EL (cell line): ENCODE data around the gene ZNF710.
"Not testable (repeated sequence)": the region's sequence is repeated elsewhere in the genome, so short reads cannot be mapped to it uniquely, and the experiment has no call there.

Experiments
- DNase-seq: peaks from one replicate; pipeline ENCODE4 v3.0.0-alpha.2; 2016

Gene ZNF710, protein sequence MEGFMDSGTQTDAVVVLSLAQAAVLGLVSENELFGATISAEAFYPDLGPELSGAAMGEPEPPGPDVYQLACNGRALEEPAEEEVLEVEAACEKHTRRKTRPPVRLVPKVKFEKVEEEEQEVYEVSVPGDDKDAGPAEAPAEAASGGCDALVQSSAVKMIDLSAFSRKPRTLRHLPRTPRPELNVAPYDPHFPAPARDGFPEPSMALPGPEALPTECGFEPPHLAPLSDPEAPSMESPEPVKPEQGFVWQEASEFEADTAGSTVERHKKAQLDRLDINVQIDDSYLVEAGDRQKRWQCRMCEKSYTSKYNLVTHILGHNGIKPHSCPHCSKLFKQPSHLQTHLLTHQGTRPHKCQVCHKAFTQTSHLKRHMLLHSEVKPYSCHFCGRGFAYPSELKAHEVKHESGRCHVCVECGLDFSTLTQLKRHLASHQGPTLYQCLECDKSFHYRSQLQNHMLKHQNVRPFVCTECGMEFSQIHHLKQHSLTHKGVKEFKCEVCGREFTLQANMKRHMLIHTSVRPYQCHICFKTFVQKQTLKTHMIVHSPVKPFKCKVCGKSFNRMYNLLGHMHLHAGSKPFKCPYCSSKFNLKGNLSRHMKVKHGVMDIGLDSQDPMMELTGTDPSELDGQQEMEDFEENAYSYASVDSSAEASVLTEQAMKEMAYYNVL

GRCh38 chr15:90001062-90001682 is at the start of gene ZNF710:
Gene ZNF710, plus strand, starts transcription at chr15:90001324. Its CDS starts 65,814 bp downstream, at chr15:90067138.
- DNase-seq: peak; percentile 64

DNA sequence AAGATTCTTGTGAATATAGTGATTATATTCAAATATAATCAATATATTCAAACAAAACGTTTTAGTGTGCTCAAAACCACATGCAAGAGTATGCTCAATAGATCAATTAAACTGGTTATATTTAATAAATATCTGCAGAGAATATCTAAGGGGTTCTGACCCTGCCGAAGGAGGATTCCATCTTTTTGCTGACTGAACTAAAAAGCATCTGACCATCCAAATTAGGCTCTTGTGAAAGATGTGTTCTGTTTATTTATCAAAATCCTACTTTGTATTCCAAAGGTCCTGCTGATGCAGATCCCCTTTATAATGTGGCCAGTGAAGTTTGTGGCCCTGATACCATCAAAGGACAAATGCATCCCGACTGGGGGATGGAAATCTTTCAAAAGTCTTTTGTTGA is 46.6 kb upstream of the ZNF710 start:
- DNase-seq: no peak

DNA sequence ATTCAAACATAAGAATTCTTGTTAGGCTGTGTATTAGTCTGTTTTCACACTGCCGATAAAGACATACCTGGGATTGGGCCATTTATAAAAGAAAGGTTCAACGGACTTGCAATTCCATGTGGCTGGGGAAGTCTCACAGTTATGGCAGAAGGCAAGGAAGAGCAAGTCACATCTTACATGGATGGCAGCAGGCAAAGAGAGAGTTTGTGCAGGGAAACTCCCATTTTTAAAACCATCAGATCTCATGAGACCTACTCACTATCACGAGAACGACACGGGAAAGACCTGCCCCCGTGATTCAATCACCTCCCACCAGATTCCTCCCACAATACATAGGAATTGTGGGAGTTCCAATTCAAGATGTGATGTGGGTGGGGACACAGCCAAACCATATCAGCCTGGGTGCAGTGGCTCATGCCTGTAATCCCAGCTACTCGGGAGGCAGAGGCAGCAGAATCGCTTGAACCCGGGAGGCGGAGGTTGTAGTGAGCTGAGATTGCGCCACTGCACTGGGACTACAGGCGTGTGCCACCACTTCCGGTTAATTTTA is 45.6 kb upstream of the ZNF710 start:
- DNase-seq: not testable (repeated sequence)

- no peak for DNase-seq
Measured at GRCh38 chr15:89958107-89958805, 42.9 kb upstream of the ZNF710 start.

DNA sequence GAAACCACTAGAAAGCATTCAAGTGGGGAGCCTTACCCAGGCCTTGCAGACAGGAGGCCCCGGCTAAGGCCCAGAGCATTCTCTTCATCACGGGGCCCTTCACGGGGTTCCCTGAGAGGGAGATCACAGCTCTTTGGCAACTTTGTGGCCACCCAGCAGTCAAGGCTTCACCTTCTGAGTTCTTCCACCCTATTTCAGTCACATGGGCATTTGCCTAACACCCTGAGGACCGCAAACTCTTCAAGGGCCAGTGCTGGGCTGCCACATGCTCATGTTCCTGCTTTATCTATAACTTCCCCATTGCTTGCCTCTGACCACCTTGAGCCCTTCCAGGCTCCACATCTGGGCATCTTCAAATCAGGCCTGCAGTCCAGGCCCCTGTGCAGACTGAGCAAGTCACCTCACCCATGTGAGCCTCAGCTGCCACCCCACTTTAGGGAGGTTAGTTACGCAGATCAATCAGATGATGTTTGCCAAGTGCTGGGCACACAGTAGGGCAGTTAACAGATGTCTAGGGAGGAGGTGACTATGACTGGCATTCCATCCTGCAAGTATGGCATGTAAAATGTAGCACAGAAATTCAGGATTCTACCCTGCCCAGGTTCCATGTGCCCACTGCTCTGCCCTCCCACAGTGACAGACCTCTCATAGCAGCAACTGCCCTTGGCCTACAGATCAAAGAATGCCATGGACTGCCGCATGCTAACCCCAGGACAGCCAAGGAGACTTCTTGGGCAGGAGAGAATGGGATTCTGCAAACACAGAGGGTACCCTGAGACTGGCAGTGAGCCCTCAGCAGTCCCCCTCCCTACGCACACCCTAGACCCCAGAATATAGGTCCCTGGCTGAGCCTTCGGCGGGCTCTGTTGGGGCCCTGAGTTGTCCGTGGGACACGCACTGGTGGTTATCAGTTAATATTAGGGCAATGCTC is 37.6 kb upstream of the ZNF710 start:
- no peak for DNase-seq

- no peak for DNase-seq
Measured at GRCh38 chr15:89964232-89964954, 36.7 kb upstream of the ZNF710 start.

DNA sequence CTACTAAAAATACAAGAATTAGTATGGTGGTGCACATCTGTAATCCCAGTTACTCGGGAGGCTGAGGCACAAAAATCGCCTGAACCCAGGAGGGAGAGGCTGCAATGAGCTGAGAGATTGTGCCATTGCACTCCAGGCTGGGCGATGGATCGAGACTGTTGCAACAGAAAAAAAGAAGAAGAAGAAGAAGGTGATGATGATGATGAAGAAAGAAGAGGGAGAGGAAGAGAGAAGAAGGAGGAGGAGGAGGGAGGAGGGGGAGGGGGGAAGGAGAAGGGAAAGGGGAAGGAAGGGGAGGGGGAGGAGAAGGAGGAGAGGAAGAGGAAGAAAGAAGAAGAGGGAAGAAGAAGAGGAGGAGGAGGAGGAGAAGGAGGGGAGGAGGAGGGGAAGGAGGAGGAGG is 33.2 kb upstream of the ZNF710 start:
- no peak for DNase-seq

DNA sequence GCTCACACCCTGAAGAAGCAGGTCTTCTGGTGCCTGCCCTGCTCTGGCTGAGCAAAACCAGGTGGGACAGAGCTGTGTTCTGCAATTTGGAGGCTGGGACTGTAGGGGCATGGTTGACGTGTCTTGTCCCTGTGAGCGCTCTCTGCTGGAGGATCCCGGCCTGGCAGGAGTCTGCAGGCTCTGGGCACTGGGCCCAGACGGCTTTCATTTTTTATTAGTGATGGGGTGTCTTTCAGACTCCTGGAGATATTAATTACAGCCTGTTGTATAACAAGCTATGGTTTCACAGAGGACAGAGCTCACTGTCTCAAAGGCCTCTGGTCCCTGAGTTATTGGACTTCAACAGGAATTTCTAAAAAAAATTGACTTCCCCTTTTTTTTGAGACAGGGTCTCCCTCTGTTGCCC is 29.5 kb upstream of the ZNF710 start:
- peak; percentile 55 for DNase-seq

- DNase-seq: no peak
Measured at GRCh38 chr15:89972085-89972484, 29.0 kb upstream of the ZNF710 start.

GRCh38 chr15:89975482-89976245 is 25.5 kb upstream of the ZNF710 start:
- no peak for DNase-seq

DNA sequence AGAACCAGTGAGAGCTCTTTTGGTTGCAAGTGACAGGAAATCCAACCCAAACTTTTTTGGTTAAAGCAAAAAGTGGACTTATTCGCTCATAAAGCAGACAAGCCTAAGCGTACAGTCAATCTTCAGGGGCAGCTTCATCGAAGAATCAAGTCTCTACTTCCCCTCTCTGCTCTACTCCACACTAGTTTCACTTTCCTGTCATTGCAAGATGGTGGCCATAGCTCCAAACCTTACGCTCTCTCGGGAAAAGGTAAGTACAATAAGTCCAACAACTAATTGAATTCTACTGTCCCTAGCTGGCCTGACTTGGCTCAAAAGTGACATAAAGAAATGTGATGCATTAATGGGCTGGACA is 24.9 kb upstream of the ZNF710 start:
- DNase-seq: no peak

DNA sequence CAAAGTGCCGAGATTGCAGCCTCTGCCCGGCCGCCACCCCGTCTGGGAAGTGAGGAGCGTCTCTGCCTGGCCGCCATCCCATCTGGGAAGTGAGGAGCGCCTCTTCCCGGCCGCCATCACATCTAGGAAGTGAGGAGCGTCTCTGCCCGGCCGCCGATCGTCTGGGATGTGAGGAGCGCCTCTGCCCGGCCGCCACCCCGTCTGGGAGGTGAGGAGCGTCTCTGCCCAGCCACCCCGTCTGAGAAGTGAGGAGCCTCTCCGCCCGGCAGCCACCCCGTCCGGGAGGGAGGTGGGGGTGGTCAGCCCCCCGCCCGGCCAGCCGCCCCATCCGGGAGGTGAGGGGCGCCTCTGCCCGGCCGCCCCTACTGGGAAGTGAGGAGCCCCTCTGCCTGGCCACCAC is 23.3 kb upstream of the ZNF710 start:
- DNase-seq: not testable (repeated sequence)

- DNase-seq: no peak
Measured at GRCh38 chr15:89978914-89979313, 22.2 kb upstream of the ZNF710 start.

GRCh38 chr15:89980896-89981295 is 20.2 kb upstream of the ZNF710 start:
- no peak for DNase-seq

- no peak for DNase-seq
Measured at GRCh38 chr15:89982315-89983055, 18.6 kb upstream of the ZNF710 start.

DNA sequence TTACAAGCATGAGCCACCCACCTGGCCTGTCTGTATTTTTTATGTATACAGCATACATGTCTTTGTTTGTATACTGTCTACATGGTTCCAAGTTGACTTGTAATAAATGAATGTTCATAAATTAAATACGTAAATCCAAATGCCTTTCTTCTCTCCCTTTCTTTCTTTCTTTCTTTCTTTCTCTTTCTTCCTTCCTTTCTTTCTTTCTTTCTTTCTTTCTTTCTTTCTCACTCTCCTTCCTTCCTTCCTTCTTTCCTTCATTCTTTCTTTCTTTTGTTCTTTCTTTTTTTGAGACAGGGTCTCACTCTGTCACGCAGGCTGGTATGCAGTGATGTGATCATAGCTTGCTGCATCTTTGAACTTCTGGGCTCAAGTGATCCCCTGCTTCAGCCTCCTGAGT is 17.1 kb upstream of the ZNF710 start:
- DNase-seq: no peak

GRCh38 chr15:89984421-89985010 is 16.6 kb upstream of the ZNF710 start:
- no peak for DNase-seq

- DNase-seq: no peak
Measured at GRCh38 chr15:89985111-89985510, 16.0 kb upstream of the ZNF710 start.

GRCh38 chr15:89991312-89991711 is 9.8 kb upstream of the ZNF710 start:
- no peak for DNase-seq
